ENCODE results near the gene ROBO2. TPM values are rescaled to one million over a fixed set of nuclear protein-coding genes. Genes with fewer than 3 reads are reported as not detected.

The ROBO2 gene
- total RNA-seq, 4 donors from 2014 or later: 0.16 to 4.0 (median 1.3) TPM

- no peak for TF ChIP-seq CTCF (IDR thresholded peaks at IDR 0.05; ENCODE audit: low read depth)
Measured at GRCh38 chr3:77068808-77069207, 28.9 kb downstream of the ROBO2 start.

GRCh38 chr3:77071364-77071763 is 31.5 kb downstream of the ROBO2 start:
- no peak for TF ChIP-seq CTCF (IDR thresholded peaks at IDR 0.05; ENCODE audit: low read depth)

GRCh38 chr3:77071809-77072208 is 31.9 kb downstream of the ROBO2 start:
- no peak for TF ChIP-seq CTCF (IDR thresholded peaks at IDR 0.05; ENCODE audit: low read depth)

- no peak for TF ChIP-seq CTCF (IDR thresholded peaks at IDR 0.05; ENCODE audit: low read depth)
Measured at GRCh38 chr3:77072232-77072631, 32.3 kb downstream of the ROBO2 start.

GRCh38 chr3:77078279-77078678 is 38.4 kb downstream of the ROBO2 start:
- no peak for TF ChIP-seq CTCF (IDR thresholded peaks at IDR 0.05; ENCODE audit: low read depth)

- TF ChIP-seq CTCF (IDR thresholded peaks at IDR 0.05; ENCODE audit: low read depth): no peak
Measured at GRCh38 chr3:77079988-77080610, 40.2 kb downstream of the ROBO2 start.

GRCh38 chr3:77081240-77081661 is 41.4 kb downstream of the ROBO2 start:
- TF ChIP-seq CTCF (IDR thresholded peaks at IDR 0.05; ENCODE audit: low read depth): no peak

All from subcutaneous adipose tissue (tissue), 4 donors.